Astrocyte (in vitro differentiated cells and primary cell): ENCODE results near the gene ADAM19. TPM values are rescaled to one million over a fixed set of nuclear protein-coding genes. Genes with fewer than 3 reads are reported as not detected.

Source experiments
- total RNA-seq: library from RNA; stranded (reverse); gene quantifications from 2 replicates; pipeline ENCODE4 v1.2.1, GENCODE V29; 2021

Gene ADAM19
- total RNA-seq, 1 donor from 2014 or later, result 316 TPM

Other genes starting within 250 kb of the ADAM19 start
- gene NIPAL4, start 115.6 kb downstream of the ADAM19 start, total RNA-seq, result 7.1 and 10.8 TPM in 2 replicates
- 0.14 and 0.19 TPM in 2 replicates for gene SOX30, start 76.7 kb upstream of the ADAM19 start, total RNA-seq
- gene C5orf52, start 95.8 kb upstream of the ADAM19 start, total RNA-seq, result not detected in 2 replicates
- 9.4 and 9.7 TPM in 2 replicates for gene THG1L, start 155.6 kb upstream of the ADAM19 start, total RNA-seq
- 4.4 and 4.7 TPM in 2 replicates for gene LSM11, start 167.9 kb upstream of the ADAM19 start, total RNA-seq